ENCODE results near the gene NTRK3.

Gene NTRK3

GRCh38 chr15:88225461-88225860 is 31.1 kb downstream of the NTRK3 start:
- DNase-seq: no peak

DNA sequence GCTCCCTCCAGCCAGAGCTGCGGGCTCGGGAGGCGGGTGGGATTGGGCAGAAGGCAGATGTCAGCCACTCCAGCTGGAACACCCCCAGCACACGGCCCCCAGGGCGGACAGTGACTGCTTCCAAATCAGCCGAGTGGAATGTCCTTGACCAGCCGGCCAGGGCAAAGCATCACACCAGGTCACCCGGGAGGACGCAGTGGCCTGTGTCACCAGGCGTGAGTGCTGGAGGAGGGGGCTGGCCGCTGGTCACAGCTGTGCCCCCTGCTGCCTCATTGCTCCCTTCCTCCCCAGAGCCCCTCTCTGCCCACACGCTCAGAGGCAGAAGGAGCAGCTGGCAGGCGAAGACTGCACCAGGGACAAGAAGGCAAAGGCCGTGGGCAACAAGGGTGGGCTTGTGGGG is 33.5 kb downstream of the NTRK3 start:
- no peak for DNase-seq

DNA sequence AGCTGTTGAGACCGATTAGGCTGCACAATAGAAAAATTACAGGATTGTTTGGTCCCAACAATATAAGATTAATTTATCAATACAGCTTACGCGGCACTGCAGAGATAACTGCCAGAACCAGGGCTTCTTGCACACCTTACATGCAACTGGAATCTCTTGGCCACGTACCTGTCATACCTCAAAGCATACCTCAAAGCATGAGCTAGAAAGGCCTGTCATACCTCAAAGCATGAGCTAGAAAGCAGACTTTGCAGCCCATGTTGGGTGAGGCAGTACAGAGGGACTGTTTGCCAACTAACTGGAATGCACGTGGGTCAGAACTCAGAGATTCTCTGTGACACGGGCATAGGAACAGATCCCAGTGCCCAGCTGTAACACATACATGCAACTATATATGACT is 34.7 kb downstream of the NTRK3 start:
- DNase-seq: no peak

DNA sequence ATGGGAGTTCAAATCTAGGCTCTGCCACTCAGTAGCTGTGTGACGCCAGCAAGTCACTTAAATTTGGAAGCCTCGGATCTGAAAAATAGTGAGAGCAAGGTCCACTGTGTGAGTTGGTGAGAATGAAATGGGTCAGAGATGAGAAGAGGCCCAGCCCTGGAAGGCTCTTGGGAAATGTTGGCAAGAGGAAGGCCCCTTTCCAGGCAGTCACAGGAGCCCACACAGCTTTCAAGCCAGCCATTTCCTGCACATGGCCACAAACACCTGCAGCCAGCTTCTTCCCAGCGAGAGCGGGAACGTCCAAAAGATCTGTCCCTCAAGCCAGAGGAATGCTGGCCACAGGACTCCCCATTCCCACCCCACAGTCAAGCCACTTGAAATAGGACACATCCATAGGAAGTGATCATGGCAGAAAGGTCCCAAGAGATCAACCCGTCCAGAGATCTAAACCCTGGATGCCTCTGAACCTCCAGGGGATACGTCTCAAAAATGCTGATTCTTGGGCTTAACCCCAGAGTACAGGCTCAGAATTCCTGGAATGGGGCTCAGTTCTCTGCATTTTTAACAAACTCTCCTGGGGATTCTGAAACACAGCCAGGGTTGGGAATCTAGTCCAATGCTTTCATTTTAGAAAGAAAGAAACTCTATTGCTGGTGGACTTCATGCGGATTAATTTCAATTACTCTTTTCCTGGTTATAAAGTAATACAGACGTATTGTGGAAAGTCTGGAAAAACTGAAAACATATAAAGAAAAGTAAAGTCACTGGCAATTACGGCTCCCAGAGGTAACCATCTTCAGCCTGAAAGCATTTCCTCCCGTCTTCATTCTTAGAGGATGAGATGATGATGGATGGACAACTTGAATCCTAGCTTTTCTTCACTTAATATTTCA is 35.9 kb downstream of the NTRK3 start:
- DNase-seq: no peak

DNA sequence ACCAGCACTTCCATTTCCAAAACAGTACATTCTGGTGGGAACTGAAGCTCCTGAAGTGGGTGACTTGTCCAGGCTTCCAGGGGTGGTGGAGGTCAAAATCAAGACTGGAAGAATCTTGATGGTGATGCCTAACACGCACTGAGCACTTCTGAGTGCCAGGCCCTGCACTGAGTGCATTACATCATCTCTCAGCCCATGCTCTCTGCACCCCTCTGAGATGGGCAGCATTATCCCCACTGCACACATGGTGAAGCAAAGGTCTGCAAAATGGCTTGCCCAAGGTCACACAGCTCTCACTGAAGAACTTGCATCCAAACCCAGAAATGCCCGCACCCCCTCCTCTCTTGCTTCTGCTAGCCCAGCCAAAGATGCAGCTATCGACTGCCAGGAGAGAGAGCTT is 36.9 kb downstream of the NTRK3 start:
- no peak for DNase-seq

- DNase-seq: no peak
These were observed 37.9 kb downstream of the NTRK3 start for GRCh38 chr15:88218557-88219221.

DNA sequence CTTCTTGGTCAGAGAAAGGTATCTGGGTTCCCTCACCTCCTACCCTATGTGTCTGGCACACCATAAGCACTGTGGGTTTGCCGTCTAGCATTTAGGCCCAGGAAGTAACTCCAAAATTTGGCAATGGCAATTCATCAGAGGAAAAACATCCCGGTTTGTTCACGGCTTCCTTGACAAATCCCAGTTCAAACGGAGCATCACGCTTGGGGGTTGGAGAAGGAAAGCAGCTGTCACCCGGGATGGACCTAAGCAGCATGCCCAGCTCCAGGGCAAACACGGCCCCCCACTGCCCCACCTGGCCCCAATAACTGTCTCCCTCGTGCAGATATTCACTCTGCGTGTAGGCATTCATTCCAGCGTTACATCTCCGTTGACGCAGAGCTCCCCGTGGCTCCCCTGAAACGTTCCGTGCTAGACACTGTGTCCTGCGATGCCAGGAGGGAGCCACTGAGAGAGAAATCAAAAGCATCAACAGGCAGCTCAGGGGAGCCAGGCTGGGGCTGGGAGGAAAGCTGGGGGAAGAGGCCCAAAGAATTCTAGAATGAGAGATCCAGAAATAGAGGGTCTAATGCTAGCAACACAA is 41.4 kb downstream of the NTRK3 start:
- no peak for DNase-seq

DNA sequence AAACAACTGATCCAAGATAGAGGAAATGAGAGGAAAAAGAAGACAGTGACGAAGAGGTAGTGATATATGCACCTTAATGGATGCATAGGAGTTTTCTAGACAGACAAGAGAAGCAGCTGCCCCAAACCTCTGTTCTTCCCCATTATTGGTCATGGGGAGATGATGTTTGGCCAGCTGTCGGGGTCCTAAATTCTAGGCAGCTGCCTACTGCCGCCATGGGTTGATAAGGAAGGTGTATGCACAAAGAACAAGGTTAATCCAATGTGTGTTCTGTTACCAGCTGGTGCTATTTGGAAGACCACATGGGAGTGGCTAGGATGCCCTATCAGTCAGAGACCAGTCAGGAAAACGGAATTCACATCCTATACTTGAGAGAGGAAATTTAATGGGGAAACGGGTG is 47.4 kb downstream of the NTRK3 start:
- no peak for DNase-seq

DNA sequence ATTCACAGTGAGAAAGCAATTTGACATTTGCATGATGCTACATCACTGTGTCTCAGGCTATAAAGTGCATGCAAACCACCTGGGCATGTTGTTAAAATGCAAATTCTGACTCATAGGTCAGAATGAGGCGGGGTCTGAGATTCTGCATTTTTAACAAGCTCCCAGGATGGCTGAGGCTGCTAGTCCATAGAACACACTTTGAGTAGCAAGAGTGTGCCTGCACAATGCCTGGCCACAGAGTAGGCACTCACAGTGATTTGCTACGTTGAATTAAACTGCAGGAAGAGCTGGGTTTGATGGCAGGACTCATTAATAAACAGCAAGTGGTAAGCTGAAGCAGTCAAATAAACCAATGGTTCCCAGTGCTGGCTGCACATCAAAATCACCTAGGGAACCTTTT is 48.1 kb downstream of the NTRK3 start:
- DNase-seq: no peak

DNA sequence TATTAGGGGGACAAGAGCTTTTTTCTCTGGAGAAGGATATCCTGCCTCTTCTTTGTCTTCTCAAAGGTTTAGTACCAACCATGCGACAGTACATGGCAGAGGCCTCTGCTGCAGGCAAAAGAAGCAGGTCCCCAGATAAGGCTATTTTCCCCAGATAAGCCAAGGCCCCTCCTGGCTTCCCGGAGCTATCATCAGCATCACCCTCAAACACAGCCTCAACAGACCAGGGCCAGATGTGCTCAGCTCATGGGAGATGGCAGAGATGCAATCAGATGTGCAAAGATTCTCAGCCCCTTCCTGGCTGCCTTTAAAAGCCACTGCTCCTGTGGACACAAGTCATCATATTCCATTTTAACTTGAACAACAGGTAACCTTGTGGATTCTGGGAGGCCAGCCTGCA is 49.0 kb downstream of the NTRK3 start:
- no peak for DNase-seq

GRCh38 chr15:88204584-88204983 is 52.0 kb downstream of the NTRK3 start:
- no peak for DNase-seq

DNA sequence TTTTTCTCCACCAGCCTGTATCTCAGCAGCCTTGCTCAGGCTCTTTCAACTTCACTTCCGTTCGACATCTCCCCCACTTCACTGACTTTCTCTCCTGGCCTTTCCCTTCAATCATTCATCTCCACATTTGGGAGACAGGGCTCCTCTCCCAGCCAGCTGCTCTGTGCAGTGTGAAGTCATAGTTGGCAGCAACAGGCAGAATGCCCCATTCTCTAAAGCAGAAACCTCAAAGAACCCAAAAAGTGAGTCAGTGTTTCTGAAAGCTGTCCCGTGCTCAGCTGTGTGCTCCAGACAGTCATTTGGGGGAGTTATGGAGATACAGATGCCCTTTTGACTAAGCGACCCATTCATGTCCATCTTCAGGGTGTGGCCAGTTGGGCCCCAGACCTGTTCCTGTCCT is 54.3 kb downstream of the NTRK3 start:
- no peak for DNase-seq

- DNase-seq: no peak
These were observed 55.3 kb downstream of the NTRK3 start for GRCh38 chr15:88201207-88201606.

DNA sequence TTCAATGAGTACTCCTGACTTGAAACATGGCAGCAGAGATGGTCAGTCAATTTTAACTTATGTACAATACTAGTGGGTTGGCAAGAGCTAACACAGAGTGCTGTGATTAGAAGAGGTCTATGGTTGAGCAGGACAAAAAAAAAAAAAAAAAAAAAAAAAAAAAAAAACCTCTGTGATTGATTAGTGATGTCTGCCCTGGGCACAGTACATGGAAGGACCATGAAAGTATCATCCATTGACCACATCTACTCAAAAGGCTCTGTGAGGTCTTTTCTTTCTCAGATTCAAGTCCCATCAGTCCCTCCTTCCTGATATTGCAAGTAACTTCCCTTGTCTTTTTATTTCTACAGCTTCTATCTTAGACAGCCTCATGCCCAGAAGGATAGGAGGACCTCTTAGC is 59.6 kb downstream of the NTRK3 start:
- DNase-seq: no peak

GRCh38 chr15:88194162-88194561 is 62.4 kb downstream of the NTRK3 start:
- no peak for DNase-seq

DNA sequence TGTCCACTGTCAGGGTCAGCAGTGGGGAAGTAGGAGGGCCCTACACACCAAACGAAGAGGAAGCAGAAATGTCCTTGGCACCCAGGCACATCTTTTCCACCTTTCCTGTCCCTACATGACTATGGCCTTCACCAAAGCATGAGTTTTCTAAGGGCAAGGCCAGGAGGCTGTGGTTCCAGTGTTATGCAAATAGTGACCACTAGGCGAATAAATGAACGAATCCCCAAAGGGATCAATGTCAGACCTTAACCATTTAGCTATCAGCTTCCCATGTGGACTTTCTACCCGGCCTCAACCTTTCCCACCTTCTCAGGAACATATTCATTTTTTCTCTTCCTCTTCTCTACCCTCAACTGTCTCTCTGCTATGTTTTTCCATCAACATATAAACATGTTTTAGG is 63.1 kb downstream of the NTRK3 start:
- DNase-seq: no peak

DNA sequence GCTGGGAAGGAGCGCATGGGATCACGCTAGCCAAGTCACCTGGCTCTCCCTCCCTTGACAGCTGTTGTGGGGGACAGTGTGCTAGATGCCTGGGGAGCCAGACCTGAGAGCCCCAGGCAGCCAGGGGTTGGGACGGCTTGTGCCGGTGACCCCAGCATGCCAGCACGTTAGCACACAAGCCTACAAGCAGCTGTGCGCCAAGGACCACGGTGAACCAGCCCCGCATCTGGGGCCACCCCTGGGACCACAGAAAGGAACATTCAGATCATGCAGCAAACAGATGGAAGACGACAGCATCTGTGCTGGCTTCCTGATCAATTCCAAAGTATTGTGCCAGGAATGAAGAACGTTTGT is 64.8 kb downstream of the NTRK3 start:
- no peak for DNase-seq

- no peak for DNase-seq
These were observed 66.3 kb downstream of the NTRK3 start for GRCh38 chr15:88190232-88190631.

DNA sequence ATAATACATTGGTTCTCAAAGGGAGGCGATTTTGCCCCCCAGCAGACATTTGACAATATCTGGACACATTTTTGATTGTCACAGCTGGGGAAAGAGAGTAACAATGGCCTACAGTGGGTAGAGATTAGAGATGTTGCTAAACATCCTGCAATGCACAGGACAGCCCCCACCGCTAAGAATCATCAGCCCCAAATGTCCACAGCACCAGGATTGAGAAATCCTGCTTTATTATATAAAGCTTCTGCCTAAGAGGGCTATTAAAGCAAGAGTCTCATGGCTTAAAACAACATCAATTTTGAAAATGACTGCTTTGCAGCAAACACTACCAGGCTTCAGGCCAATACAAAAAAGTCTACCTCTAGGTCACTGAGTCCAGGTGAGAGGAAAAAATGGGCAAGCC is 68.2 kb downstream of the NTRK3 start:
- DNase-seq: no peak

- no peak for DNase-seq
These were observed 69.3 kb downstream of the NTRK3 start for GRCh38 chr15:88187195-88187594.

DNA sequence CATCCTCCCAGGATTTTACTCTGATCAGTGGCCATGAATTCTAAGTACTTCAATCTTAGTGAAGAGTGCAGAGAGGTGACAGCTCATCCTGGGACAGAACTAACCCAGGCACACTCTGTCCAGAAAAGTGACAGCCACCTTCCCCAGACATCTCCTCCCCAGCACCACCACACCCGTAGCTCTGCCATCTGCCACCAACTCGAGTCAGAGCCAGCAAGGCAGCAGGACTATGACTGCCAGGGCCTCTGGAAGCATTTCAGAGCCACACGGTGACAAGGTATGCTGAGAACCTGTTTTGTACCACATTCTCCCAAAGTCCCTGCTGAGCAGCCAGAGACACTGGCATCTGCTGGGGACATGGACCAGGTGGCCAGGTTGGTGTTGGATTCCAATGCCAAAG is 71.0 kb downstream of the NTRK3 start:
- no peak for DNase-seq

DNA sequence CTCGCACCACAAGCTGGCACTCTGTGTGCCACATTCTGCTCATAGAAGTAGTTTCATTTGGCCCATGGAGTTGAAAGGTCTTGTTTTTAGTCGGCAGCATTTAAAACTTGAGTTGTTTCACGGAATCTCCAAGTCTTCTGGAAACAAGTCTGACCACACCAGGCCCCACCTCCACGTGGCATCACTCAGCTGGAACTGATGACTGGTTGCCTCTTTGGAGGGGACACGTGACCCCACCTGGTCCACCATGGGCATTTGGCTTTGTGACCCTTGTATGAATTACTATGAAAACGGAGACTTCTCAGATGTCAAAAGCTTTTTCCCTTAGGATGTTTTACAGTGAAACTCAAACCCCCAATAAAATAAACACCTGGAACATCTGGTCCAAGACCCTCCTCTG is 74.9 kb downstream of the NTRK3 start:
- no peak for DNase-seq

DNA sequence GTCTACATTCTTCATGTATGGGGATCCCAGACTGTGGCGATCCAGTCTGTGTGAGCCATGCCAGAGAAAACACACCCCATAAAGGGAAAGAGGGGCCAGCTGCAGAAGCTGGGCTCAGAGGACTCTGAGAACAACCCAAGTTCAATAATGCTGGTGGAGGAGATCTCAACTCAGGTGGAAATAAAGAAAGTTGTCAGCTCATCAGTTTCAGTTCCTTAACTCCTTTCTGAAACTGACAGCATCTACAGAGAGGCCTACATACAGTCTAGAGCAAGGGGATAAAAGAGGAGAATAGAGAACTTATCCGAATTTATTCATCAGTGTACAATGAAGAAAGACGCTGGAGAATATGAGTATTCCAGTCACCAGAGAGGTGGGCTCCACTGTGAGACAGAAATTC is 77.0 kb downstream of the NTRK3 start:
- DNase-seq: no peak

DNA sequence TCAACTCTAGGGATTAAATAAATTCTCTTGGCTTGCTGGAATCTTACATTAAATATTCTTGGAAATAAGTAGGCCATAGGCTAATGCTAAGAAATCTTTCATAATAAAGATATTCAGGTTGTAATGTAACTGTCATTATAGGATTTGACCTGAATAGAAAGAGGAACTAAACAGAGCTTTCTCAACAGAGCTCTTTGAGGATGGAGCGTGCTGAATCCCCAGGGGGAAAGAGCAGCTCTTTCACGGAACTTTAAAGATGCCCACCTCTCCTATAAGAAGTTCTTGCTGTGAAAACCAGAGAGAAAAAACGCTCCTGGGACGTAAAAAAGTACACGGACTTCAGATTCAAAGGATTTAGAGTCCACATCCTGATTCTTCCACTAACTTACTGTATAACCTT is 77.9 kb downstream of the NTRK3 start:
- DNase-seq: no peak

All from activated CD4-positive, alpha-beta T cell treated with anti-CD3 and anti-CD28 coated beads, Interleukin-2, amount 50 U/mL, for 16 hours (primary cell).